ENCODE data around the gene AGAP1.
"Not testable (repeated sequence)": the region's sequence is repeated elsewhere in the genome, so short reads cannot be mapped to it uniquely, and the experiment has no call there.

AGAP1 gene

DNA sequence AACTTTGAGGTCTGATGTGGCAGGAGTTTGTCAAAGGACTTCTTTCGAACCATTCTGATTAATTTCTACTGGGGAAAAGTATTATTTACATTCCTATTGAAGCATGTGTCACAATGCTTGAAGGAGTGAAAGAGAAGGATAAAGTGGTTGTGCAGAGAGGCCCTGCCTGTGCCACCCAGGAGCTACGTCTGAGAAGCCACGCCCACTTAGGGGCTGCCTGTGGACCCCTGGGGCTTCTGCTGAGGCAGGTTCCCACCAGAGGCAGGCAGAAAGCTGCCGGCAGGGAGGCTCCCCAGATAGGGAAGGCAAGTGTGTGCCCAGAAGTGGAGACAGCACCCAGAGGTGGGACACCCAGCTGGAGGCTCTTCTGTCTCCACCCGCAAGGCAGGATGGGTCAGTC is 627.0 kb downstream of the AGAP1 start:
- DNase-seq = no peak

DNA sequence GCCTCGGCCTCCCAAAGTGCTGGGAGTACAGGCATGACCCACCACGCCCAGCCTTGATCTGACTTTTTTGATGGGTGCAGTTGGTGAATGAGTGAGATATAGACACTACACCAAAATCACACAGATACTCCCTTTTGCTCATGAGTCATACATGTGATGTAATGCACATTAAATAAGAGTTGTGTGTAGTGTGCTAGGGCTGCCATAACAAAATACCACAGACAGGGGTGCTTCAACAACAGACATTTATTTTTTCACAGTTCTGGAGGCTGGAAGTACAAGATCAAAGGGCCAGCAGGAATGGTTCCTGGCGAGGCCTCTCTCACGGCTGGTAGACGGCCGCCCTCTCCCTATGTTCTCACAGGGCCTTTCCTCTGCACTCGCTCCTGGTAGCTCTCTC is 627.7 kb downstream of the AGAP1 start:
- DNase-seq = no peak

DNA sequence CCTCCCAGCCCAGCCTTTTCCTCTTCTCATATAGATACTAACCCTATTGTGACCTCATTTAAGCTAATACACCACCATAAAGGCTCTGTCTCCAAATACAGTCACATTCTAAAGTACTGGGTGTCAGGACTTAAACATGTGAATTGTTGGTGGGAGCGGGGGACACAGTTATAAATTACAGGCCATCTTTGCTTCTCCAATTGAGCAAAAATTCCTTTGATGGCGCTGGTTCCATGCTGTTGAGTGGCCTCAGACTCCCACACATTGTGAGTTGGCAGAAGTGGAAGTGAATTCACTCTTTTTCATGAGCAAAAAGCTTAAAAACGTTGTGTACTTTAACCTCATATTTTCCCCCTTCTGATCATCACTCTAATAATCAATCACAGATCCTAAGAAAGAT is 628.4 kb downstream of the AGAP1 start:
- no peak for DNase-seq

DNA sequence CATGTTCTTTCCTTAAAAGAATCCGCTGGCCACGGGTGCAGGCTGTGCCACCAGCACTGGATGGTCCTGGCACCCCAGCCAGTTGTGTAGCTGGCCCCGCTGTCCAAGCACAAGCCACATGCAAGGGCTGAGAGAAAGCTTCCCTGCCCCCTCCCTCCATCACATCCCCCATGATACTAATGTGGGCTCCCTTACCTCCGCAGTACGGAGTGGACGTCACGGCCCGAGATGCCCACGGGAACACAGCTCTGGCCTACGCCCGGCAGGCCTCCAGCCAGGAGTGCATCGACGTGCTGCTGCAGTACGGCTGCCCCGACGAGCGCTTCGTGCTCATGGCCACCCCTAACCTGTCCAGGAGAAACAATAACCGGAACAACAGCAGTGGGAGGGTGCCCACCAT is 629.9 kb downstream of the AGAP1 start:
- no peak for DNase-seq

DNA sequence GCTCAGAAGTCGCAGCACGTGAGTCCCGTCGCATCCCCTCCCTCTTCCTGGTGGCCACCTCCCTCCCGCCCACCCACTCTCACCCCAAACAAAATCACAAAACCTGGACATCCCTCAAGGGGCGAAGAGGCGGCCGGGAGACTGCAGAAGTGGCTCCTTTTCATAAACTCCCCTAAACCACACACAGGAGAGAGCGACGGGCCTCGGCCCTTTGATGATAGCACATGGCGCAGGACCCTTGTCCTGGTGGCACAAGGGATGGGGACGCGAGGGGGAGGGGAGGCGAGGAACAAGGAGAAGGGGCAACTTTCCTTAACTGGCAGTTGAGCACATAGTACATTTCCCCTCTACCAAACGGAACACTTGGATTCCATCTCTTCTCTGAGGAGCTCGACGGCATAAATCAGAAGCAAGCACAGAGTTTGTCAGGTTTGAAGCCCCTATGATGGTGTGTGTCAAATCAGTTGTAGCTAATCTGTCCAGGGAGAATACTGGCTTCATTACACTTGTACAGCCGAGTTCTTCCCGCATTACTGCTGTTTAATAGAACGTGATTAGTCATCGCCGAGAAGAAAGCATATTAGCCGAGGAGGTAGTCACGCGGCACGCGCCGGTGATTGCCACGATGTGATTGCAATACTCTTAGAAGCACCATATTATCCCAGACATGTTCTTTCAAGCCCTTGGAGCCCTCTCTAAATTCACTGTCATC is 630.5 kb downstream of the AGAP1 start:
- DNase-seq = no peak

DNA sequence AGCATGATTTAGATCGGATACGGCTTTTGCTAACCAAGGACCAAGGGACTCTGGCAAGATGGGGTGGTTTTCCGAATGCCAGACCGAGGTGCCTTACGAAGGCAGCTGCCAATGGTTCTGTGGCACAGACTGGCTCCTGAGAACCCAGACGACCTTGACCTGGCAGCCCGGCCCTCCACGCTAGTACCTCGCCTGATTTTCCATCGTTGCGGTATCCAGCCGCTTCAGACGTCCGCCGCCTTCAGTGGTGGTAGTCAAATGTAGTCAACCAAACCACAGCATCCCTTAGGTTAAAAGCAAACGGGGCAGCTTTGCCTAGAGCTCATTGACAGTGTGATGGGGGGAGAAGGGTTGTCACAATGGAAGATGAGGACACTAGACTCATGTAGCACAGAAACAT is 631.7 kb downstream of the AGAP1 start:
- DNase-seq = no peak

DNA sequence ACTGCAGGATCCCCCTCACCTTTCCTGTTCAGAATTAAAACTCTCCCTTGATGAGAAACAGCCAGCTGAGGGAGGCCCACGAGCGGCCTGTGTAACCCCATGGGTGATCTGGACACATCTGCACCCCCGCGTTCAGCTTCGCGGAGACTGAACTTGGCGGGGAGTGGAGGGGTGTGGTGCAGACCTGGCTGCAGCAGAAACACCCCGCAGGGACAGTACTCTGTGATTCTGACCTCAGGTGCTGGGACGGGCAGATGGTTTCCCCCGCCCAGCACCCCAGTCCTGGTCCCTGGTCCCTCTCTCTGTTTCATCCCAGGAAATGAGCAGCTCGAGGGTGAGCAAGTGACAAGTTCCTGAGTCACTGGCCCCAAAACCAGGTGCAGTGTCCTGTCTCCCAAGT is 633.2 kb downstream of the AGAP1 start:
- DNase-seq = no peak

DNA sequence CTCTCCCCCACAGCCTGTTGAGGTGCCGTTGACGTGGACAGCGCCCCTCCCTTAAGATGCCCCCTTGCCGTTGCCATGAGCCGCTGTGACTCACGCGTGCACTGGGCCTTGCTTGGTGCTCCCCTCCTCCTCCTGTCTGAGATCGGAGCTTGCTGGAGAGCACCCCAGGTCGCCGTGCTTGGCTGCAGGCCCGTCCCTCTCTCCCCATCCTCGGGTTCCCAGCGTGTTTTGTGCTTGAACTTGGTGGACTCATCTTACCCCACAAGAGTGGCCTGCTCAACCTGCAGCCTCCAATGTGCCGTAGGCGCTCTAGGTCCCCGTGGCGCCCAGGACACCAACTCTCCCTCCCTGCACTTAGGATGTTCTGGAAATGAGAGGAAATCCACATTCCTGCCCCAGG is 634.5 kb downstream of the AGAP1 start:
- no peak for DNase-seq

DNA sequence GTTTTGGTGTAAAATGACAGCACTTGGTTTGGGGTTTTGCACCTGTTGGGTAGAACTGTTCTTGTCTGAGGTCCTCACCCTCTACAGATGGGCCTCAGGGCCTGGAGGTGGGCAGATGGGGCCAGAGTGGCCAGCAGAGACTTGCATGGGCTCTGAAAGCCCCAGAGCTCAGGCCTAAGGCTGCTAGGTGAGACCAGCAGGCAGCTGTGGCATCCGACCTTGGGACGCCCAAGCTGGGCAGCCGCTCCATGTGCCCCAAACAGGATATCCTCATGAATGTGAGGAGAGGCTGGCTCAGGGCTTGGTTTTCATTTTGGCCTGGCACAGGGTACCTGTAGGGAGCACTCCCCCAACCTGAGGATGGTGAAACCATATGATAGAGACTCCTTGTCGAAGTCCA is 636.1 kb downstream of the AGAP1 start:
- no peak for DNase-seq

DNA sequence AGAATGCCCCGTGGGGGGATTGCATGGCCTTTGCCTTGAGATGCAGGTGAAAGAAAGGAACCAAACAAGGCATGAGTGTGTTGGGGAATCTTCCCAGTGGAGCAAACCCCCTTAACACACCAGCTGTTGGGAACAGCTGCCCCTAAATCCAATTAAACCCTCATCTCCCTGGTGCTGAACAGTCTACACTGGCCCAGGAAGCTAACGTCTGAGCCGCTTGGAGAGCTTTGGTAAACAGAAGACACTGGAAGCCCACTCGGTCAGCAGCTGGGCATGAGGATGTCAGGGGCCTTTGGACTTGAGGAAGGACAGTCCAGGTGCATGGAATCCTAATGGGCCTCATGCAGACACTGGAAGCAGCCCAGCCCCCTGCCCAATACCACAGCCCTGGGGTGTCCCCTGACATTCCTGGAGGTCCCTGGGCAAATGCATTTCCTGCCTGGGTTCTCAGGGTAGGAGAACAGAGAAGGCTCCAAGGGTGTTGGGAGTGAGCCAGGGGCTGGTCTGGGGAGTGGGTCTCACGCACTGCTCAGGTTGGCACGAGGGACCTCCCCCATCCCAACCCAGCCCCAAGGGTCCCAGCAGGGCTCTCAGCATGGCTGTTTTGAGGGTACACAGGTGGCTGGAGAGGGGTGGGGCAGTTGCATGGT is 636.6 kb downstream of the AGAP1 start:
- DNase-seq = no peak

DNA sequence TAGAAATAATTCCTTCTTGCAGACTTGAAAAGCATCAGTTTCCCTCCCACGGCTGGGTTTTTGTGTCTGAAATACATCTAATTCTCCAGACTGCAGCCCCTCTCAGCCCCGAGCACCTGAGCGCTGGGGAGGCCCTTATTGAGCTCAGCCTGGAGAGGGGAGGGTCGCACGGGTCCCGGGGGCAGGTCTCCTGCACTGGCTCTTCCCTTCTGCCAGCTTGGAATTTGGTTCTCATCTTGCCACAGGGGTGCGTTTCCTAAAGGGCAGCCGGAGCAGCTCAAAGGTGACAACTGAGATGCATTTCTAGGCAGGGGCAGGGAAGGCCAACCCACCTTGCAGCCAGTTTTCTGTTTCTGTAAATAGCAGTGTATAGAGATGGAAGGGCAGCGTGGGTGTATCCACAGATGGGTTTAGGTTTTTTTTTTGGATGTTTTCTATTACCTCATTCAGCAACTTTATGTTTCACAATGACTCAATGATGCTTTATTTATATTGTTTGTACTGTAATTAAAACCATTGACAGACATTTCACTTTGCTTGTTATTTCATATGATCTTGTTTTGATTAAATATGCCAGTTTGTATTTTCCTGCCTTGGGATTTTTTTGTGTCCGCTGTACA is 637.3 kb downstream of the AGAP1 start:
- DNase-seq = no peak

DNA sequence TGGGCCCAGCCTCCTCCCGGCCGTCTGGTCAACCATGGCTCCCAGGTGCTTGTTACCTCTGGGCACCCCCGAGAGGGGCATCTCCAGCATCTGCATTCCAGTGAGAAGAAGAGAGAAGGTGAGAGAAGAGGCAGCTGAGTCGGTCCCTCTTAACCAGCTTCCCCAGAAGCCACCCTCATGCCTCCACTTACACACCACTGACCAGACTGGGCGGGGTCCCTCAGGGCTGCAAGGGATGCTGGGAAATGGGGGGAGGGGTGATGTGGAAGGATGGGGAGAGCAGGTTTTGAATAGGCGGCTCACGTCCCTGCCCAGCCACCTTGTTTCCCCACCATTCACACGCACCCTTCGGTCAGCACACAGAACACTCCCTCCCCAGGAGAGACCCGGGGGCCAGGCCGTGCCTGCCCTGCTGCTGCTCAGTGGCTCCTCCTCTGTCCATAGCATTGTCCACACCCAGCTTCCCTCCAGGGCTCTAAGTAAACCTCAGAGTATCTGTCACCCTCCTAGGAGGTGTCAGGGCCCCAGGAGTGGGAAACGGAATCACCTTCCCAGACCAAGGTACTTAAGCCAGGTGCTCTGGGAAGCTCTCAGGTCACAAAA is 639.7 kb downstream of the AGAP1 start:
- DNase-seq = no peak

DNA sequence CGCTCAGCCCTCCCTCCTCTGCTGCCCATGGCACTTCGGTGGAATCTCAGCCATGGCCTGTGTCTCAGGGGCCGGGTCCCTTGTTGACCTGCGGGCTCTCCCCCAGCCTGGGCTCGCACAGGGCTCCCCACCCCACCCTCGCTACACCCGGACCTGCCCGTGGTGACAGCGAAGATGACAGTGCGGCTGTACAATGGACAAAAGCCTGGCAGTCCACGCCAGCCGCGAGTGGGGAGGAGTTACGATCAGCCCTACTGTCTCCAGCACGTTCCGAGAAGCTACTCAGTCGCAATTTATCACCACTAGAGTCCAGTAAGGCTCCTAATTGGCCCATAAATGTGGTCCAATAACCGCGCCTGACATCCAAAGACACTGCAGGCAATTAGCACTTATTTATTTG is 642.7 kb downstream of the AGAP1 start:
- no peak for DNase-seq

DNA sequence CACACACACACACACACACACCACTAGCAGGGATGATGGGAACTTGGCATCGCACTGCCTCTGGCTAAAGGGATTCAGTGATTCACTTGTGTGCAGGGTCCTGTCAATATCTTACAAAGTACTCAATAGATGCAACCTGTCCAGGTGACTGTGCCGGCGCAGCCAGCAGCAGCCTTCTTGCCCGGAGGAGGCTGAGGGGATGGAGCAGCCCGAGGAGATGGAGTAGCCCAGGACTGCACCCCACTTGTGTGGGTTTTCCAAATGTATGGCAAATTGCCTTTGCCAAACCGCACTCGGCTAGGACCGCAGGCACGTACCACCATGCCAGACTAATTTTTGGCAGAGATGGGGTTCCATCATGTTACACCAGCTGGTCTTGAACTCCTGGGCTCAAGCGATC is 643.2 kb downstream of the AGAP1 start:
- DNase-seq = no peak

DNA sequence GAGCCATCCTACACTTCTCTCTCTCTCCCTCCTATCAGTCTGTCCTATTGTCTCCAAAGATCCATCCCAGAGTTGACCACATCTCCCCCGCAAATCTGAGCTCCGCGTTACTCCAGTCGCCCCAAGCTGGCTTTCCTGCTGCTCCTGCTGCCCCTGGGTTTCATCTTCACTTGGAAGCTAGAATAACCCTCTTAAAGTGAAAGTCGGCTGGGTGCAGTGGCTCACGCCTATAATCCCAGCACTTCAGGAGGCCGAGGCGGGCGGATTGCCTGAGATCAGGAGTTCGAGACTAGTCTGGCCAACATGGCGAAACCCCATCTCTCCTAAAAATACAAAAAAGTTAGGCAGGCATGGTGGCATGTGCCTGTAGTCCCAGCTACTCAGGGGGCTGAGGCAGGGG is 647.8 kb downstream of the AGAP1 start:
- not testable (repeated sequence) for DNase-seq

DNA sequence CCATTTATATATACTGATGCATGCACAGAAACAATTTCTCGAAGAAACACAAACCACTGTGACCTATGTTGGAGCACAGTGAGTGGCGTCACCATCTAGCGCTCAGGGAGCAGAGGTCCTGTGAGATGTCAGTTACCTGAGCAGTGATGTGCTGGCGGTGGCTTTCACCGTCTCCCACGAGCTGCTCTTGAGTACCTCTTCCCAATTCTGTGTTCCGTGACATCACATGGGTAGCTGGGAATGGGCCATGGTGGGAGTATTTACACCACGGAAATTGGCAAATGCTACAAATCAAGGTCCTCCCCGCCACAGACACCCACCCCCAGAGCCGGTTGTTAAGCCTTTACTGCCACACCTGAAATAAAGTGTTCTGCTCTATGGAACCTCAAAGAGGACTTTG is 650.0 kb downstream of the AGAP1 start:
- DNase-seq = no peak

DNA sequence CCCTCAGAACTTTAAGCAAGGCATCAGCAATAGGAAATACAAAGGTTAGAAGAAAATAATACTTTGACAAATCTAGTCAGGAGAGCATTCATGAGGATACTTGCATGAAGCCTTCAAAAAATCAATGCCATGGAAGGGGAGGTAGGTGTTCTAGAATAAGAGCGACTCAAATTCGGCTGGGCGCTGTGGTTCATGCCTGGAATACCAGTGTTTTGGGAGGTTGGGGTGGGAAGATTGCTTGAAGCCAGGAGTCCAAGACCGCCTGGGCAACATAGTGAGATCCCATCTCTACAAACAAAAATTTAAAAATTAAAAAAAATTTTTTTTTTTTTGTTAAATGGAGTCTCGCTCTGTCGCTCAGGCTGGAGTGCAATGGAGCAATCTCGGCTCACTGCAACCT is 652.6 kb downstream of the AGAP1 start:
- no peak for DNase-seq

DNA sequence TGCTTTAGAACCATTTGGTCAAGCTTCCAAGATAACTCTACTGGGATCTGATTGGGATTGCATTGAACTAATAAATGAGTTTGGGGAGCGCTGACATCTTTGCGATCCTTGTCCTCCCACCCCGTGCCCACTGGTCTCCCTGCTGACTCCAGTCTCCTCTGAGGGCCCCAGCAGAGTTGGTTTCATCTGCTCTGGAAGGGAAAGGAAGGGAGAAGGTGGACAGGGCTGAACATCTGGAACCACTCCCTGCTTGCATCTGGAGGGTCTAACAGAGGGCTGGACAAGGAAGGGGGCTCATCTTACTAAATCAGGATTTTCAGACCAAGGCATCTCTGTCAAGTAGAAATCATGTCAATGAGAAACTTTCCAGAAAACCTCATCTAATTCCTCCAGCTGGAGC is 661.6 kb downstream of the AGAP1 start:
- no peak for DNase-seq

DNA sequence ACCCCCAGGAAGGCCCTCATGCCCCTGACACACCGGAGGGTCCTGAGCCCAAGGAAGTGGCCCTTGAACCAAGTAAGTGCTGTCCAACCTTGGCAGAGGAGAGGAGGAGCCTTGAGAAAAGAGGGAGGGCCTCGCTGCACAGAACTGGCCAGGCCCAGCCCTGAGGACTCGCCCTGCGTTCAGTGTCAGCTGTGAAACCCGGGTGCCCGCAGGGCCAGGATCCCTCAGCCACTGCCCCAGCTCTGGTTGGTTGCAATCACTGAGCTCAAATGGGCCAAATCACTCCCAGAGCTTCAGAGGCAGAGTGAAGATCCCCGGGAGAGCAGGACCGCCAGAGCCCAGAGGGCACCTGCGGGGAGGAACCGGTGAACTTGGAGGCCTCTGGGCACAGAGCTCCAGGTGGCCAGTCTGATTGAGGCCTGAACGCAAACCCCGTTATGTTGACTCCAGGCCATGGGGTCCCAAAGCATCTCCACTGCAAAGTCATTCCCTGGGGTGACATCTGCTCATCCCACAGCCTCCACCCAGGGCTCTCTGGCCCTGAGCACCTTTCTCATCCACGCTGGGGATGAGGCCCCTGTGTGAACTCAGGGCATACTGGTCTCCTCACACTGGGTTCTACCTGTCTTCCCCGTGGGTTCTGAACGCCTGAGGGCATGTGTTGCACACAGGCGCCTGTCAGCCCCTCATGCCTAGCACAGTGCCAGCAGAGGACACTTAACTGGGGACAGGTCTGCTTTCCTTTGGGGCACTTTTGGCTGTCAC is 662.4 kb downstream of the AGAP1 start:
- no peak for DNase-seq

DNA sequence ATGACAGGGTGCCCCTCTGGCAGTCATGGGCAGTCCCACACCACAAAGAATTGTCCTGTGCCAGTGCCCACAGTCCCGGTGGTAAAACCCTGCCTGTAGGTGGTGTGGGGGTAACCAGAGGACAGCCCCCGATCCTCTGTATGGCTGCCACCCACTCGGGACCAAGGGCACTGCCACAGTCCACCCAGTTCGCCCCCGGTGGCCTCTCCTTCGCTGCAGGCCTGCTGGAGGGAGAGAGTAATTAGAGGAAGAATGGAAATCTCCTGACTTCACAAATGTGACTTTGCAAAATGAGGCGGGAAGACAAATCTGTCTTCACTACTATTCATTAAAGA is 663.0 kb downstream of the AGAP1 start:
- no peak for DNase-seq

DNA sequence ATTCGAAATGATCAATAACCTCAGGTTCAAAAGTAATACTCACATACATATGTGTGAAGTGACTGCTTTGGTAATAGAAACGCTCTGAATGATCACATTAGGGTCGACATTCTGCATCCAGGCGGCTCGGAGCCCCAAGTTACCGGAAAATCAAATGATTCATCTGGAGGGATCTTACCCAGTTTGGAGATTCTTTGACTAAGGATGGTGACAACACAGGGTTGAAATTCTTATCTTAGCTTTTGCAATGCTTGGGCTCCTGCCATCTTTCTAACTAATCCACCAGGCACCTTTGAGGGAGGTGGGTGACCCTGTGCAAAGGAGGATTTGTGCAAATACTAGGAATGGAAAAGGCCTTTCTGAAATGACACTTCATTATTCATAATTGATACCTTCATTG is 663.5 kb downstream of the AGAP1 start:
- no peak for DNase-seq

DNA sequence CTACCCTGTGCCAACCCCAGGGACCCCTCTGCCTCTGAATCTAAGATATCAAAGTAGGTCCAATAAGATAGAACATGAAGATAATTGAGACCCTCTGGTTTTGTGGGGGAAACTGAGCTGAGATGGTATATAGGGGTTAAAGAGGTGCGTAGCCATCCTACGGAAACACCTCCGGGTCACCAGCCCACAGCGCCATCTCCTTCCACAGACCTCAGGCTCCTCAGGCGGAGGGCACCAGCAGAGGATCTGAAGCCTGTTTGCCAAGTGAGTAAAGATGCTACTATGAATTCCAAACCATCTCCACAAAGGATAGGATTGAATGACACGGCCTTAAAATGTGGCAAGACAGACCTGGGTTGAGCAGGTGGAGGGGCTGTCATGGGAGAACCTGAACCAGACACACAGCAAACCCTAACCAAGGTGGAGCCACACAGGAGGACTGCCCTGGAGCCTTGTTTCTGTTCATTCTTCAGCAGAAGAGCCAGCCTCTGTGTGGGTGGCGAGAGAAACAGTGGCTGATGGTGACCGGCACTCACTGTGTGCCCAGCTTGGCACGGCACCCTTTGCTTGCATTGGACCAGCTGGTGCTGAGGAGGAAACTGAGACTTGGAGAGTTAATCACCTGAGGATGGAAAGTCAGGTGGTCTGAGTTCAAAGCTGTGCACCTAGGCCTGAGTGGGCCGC is 664.1 kb downstream of the AGAP1 start:
- no peak for DNase-seq

Measured in NCI-H2227 treated with DMSO at 0.1 percent for 48 hours (cell line).